Endothelial cell of hepatic sinusoid (primary cell): ENCODE data around the gene PSAT1.

Experiments
- in situ Hi-C: cut with HindIII; loops from 2 replicates; pipeline ENCODE4 v1.10.0; 2017; ENCODE audit warnings: low sequenced_read_pairs

The PSAT1 gene

GRCh38 chr9:78358329-78359051 is 61.6 kb downstream of the PSAT1 start:
- in situ Hi-C loops, result no loop called here

- in situ Hi-C loops, result no loop called here
Observed at GRCh38 chr9:78363221-78363620, 66.3 kb downstream of the PSAT1 start.

GRCh38 chr9:78365748-78366697 is 69.1 kb downstream of the PSAT1 start:
- in situ Hi-C loops, result no loop called here

GRCh38 chr9:78366827-78367226 is 69.9 kb downstream of the PSAT1 start:
- in situ Hi-C loops, result no loop called here

- in situ Hi-C loops, result no loop called here
Observed at GRCh38 chr9:78368236-78368635, 71.3 kb downstream of the PSAT1 start.

- in situ Hi-C loops, result no loop called here
Observed at GRCh38 chr9:78369639-78370219, 72.8 kb downstream of the PSAT1 start.

- in situ Hi-C loops, result no loop called here
Observed at GRCh38 chr9:78370991-78371390, 74.1 kb downstream of the PSAT1 start.

GRCh38 chr9:78371981-78372380 is 75.1 kb downstream of the PSAT1 start:
- in situ Hi-C loops, result no loop called here
